ENCODE data around the gene EMILIN3.

DNA sequence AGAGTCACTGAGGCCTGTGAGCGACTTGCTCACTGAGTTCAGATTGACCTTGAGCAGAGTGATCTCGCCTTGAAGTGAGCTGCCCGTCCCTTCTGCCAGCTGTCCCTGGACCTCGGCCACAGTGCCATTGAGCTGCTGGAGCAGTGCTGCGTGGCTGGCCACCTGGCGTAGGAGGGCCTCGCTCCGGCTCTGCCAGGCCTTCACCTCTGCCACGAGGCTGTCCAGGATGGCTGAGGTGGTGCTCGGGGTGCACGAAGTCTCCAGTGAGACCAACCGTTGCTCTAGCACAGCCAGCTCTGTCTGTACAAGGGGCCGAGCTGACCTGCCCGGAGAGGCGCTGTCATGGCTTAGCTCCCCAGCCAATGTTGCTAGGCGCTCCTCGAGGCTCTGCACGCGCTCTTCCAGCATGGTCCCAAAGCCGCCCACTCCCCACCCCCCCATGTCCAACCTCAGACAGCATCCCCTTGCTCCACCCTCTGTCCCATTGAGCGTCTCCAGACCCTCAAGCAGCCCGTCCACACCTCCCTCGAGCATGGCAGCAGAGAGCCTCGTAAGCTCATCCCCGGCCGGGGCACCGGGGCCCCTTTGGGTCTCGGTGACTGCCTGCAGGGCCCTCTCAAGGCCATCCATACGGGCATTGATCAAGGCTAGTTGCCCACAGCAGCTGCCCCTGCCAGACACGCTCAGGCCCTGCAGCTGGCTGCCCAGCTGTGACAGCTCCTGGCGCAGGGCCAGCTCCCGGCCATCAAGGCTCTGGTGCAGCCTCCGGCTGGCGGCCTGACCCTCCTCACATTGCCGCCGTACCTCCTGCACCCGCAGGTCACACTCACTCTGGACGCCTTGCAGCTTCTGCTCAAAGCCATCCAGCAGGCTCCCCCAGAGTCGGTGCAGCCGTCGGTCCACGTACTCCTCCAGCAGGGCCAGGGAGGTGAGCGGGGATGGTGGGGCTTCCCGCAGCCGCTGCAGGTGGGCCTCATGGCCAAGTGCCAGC, 4.6 kb downstream of the EMILIN3 start:
- TF ChIP-seq, protein P1, sequence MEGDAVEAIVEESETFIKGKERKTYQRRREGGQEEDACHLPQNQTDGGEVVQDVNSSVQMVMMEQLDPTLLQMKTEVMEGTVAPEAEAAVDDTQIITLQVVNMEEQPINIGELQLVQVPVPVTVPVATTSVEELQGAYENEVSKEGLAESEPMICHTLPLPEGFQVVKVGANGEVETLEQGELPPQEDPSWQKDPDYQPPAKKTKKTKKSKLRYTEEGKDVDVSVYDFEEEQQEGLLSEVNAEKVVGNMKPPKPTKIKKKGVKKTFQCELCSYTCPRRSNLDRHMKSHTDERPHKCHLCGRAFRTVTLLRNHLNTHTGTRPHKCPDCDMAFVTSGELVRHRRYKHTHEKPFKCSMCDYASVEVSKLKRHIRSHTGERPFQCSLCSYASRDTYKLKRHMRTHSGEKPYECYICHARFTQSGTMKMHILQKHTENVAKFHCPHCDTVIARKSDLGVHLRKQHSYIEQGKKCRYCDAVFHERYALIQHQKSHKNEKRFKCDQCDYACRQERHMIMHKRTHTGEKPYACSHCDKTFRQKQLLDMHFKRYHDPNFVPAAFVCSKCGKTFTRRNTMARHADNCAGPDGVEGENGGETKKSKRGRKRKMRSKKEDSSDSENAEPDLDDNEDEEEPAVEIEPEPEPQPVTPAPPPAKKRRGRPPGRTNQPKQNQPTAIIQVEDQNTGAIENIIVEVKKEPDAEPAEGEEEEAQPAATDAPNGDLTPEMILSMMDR (IDR thresholded peaks at IDR 0.05; ENCODE audit: borderline replicate concordance, extremely low read depth, low read length, poor library complexity, severe bottlenecking): no peak
- TF ChIP-seq EZH2 (IDR thresholded peaks at IDR 0.05; ENCODE audit: borderline replicate concordance, low read depth, low read length, severe bottlenecking): no peak

All from DND-41 (cell line).